Endothelial cell of umbilical vein (primary cell): ENCODE measurements around the gene CUX1. TPM values are rescaled to one million over a fixed set of nuclear protein-coding genes. Genes with fewer than 3 reads are reported as not detected.

ENCODE experiments used
- BruUV-seq: library from RNA; stranded (reverse); fragments of 400-500 nt; replicated peaks from 2 replicates; lab custom pipeline; 2021; lab: Mats Ljungman, UMichigan
- CTCF ChIA-PET: fragments of 300-600, 350-600 bp; sonication (Branson Sonifier 250); formaldehyde crosslinking; loops from one replicate; lab custom pipeline; 2021; ENCODE audit warnings: antibody characterized with exemption, inconsistent platforms; lab: Charles Lee
- POLR2A ChIA-PET: fragments of 300-600, 350-600 bp; sonication (Branson Sonifier 250); formaldehyde crosslinking; loops from one replicate; lab custom pipeline; 2021; ENCODE audit warnings: antibody characterized with exemption, inconsistent platforms; lab: Charles Lee
- DNase-seq: peaks from one replicate; pipeline ENCODE4 v3.0.0-alpha.2; 2011; ENCODE audit warnings: low read depth, low spot score
- FAIRE-seq: peaks from 2 replicates; lab custom pipeline; 2011; peaks lifted over from hg19 to GRCh38; lab: Jason Lieb, UNC
- H2AFZ ChIP-seq: 2 replicates; pipeline ENCODE4 v1.6.0; 2012; ENCODE audit warnings: low read depth, low read length, control low read depth, inconsistent platforms
- H3K27ac ChIP-seq: 2 replicates; pipeline ENCODE4 v1.5.1; 2011; ENCODE audit warnings: low read depth, mild to moderate bottlenecking, control low read depth, low read length, moderate library complexity; ENCODE audit not compliant: insufficient read depth
- H3K27me3 ChIP-seq, 2 experiments: 2 replicates each; pipeline versions ENCODE4 v1.6.0 to v1.6.1; 2011; ENCODE audit warnings: low read length in 2 of 2, mixed read lengths in 1 of 2; ENCODE audit not compliant: control insufficient read depth in 2 of 2, insufficient read depth in 2 of 2
- H3K36me3 ChIP-seq, 2 experiments: 2 replicates in 1 of 2; 3 replicates in 1 of 2; pipeline ENCODE4 v1.5.1; 2011; ENCODE audit warnings: low read length in 2 of 2, mild to moderate bottlenecking in 1 of 2, moderate library complexity in 1 of 2; ENCODE audit not compliant: control insufficient read depth in 2 of 2, insufficient read depth in 2 of 2; ENCODE audit errors: extremely low read depth in 1 of 2
- H3K4me1 ChIP-seq: 3 replicates; pipeline ENCODE4 v1.5.1; 2011; ENCODE audit warnings: mild to moderate bottlenecking, low read length; ENCODE audit not compliant: control insufficient read depth, insufficient read depth; ENCODE audit errors: extremely low read depth
- H3K4me2 ChIP-seq: 2 replicates; pipeline ENCODE4 v1.6.1; 2011; ENCODE audit warnings: low read length, control low read depth, mixed read lengths; ENCODE audit not compliant: insufficient read depth
- H3K4me3 ChIP-seq, 3 experiments: fragments of 200-600 bp in 1 of 3; sonication (generic), shearing (Covaris generic) in 1 of 3; replicated peaks in 1 of 3; 2 replicates each; pipeline ENCODE4 v1.5.1; 2011 to 2016; ENCODE audit warnings: control low read depth in 3 of 3, low read length in 3 of 3, mild to moderate bottlenecking in 2 of 3, inconsistent platforms in 1 of 3, low read depth in 1 of 3, moderate library complexity in 1 of 3; ENCODE audit not compliant: insufficient read depth in 1 of 3
- H3K79me2 ChIP-seq: 2 replicates; pipeline ENCODE4 v1.6.0; 2012; ENCODE audit warnings: low read length, inconsistent platforms; ENCODE audit not compliant: control insufficient read depth, insufficient read depth
- H3K9ac ChIP-seq: replicated peaks from 2 replicates; pipeline ENCODE3; 2011; ENCODE audit warnings: low read length, control low read depth; ENCODE audit not compliant: insufficient read depth; ENCODE audit errors: extremely low read depth
- H3K9me1 ChIP-seq: replicated peaks from 3 replicates; pipeline ENCODE4 v1.6.0; 2011; ENCODE audit warnings: mild to moderate bottlenecking, low read length; ENCODE audit not compliant: control insufficient read depth, insufficient read depth; ENCODE audit errors: extremely low read depth
- H3K9me3 ChIP-seq: replicated peaks from 2 replicates; pipeline ENCODE4 v1.5.1; 2012; ENCODE audit warnings: low read length, inconsistent platforms; ENCODE audit not compliant: control insufficient read depth, insufficient read depth
- H4K20me1 ChIP-seq: replicated peaks from 2 replicates; pipeline ENCODE3; 2011; ENCODE audit warnings: mild to moderate bottlenecking, low read length; ENCODE audit not compliant: control insufficient read depth, insufficient read depth; ENCODE audit errors: extremely low read depth
- EZH2 ChIP-seq: IDR thresholded peaks from 2 replicates; pipeline ENCODE4 v1.6.1; 2012; ENCODE audit warnings: borderline replicate concordance, low read depth, mild to moderate bottlenecking, moderate library complexity, low read length, inconsistent platforms; ENCODE audit not compliant: severe bottlenecking
- FOS ChIP-seq: IDR thresholded peaks from 2 replicates; pipeline ENCODE4 v1.6.1; 2011; ENCODE audit warnings: mild to moderate bottlenecking, low read length, moderate library complexity, borderline replicate concordance; ENCODE audit not compliant: insufficient read depth
- GATA2 ChIP-seq: IDR thresholded peaks from 2 replicates; pipeline ENCODE4 v1.7.0; 2011; ENCODE audit warnings: low read depth, mild to moderate bottlenecking, moderate library complexity, mixed read lengths, low read length; ENCODE audit not compliant: insufficient read length, insufficient read depth
- JUN ChIP-seq: IDR thresholded peaks from 2 replicates; pipeline ENCODE4 v1.6.1; 2011; ENCODE audit warnings: borderline replicate concordance, low read depth; ENCODE audit not compliant: insufficient read length, insufficient read depth
- MYC ChIP-seq: IDR thresholded peaks from one replicate; pipeline ENCODE4 v1.6.1; 2011; ENCODE audit warnings: mild to moderate bottlenecking, low read depth, low read length
- POLR2A ChIP-seq: IDR thresholded peaks from 2 replicates; pipeline ENCODE4 v1.6.1; 2012; ENCODE audit warnings: low read depth, mild to moderate bottlenecking, control low read depth, low read length
- POLR2AphosphoS5 ChIP-seq: IDR thresholded peaks from 2 replicates; pipeline ENCODE4 v1.6.1; 2012; ENCODE audit warnings: low read depth, mild to moderate bottlenecking, control low read depth, low read length, moderate library complexity; ENCODE audit not compliant: insufficient read depth
- dilution Hi-C: fragments of 300-500 bp; cut with MboI; formaldehyde crosslinking; loops from one replicate; pipeline ENCODE4 v1.15.0; 2019; ENCODE audit warnings: low sequenced_read_pairs; ENCODE audit not compliant: extremely low pct_ligation_motif_present
- intact Hi-C: fragments of 100-400 bp; cut with micrococcal nuclease; formaldehyde crosslinking; loops from one replicate; pipeline ENCODE4 v1.10.0; 2022
- polyA plus RNA-seq, 4 experiments: library from polyadenylated mRNA; depleted of rRNA in 3 of 4; stranded (reverse) in 3 of 4; unstranded in 1 of 4; fragments of >200 nt; gene quantifications; 2 replicates each; pipeline versions ENCODE4 v1.2.1 to v1.2.3, GENCODE V29; 2011 to 2012; ENCODE audit warnings: missing spikeins in 1 of 4
- total RNA-seq: library from RNA; stranded (reverse); gene quantifications from 2 replicates; pipeline ENCODE4 v1.2.3, GENCODE V29; 2021
- TF ChIP-seq, protein P1 (sequence below), 2 donors: IDR thresholded peaks; 1 replicate in 1 of 2; 2 replicates in 1 of 2; pipeline ENCODE4 v1.5.1; 2011; ENCODE audit warnings: low read length in 2 of 2, mild to moderate bottlenecking in 2 of 2, moderate library complexity in 2 of 2, control low read depth in 1 of 2, inconsistent platforms in 1 of 2, low read depth in 1 of 2; ENCODE audit not compliant: insufficient read depth in 1 of 2; ENCODE audit errors: extremely low read depth in 1 of 2
- TF ChIP-seq, protein P2 (sequence below): IDR thresholded peaks from 2 replicates; pipeline ENCODE4 v1.6.1; 2011; ENCODE audit not compliant: insufficient read depth, insufficient read length

CUX1 gene
- total and polyA plus RNA-seq, 2 donors (not counting 3 experiments of a cell fraction or from before 2014, with no cell fraction given): 13.8 to 49.8 TPM

DNA sequence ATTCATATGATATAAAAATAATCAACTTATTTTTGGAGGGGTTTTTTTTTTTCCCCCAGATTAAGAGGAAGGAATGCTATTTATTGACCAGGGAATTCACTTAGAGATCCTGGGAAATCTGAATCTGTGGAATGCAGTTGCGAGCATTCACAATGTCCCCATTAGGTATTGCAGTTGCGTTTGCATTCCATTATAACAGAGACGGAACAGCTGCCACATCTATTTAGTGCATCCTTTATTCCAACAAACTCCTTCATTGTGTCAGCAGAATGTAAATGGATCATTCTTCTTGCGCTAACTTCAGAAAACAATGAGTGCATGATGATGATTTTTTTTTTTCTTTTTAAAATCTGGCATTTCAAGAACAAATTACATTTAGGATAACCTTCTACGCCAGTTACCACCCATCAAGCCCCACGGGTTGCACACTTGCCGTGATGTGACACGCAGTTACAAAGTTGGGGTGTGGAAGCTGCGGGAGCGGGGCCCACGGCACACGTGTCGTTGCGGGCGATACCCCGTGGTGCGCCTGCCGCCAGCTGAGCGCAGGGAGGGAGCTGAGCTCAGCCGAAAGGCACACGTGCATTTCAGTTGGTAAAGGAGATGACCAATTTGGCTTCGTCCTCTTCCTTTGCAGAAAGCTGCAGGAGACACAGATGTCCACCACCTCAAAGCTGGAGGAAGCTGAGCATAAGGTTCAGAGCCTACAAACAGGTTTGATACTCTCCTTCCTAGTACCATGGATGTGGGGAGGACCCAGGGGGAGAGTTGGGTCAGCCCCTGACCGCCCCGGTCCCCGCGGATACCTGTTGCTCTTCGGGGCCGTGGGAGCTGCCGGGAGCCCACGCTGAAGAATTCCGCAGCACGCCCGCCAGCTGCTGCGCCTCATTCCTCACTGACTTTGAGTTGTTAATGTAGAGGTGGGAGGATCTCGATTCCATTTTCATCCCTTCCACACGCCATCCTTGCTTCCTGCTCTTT is 293.9 kb downstream of the CUX1 start:
- Histone ChIP-seq H3K9me1 (no peaks in the 10 kb centered on the region), H3K27ac (no peak overlapping the region), H3K4me3 (no peak overlapping the region), H2AFZ (no peak overlapping the region), H4K20me1 (no peaks in the 10 kb centered on the region), H3K27me3 (no peaks in the 10 kb centered on the region), H3K9me3 (no peaks in the 10 kb centered on the region), H3K9ac (no peak overlapping the region), H3K4me2 (no peak overlapping the region), H3K4me1 (no peaks in the 10 kb centered on the region), H3K79me2 (no peaks in the 10 kb centered on the region), H3K36me3 (peaks cover 0 to 10% of the 10 kb centered on the region in 2 experiments)
- BruUV-seq: no TSS peak
- intact Hi-C loops: no loop called here
- no peak for FAIRE-seq
- no peak for DNase-seq
- POLR2A ChIA-PET: no interaction called here
- dilution Hi-C loops: no loop called here
- CTCF ChIA-PET: no interaction called here
- TF ChIP-seq GATA2 (no peak), EZH2 (no peak), FOS (no peak), POLR2A (no peak), POLR2AphosphoS5 (no peak), JUN (no peak), MYC (no peak)
- TF ChIP-seq, protein P1, sequence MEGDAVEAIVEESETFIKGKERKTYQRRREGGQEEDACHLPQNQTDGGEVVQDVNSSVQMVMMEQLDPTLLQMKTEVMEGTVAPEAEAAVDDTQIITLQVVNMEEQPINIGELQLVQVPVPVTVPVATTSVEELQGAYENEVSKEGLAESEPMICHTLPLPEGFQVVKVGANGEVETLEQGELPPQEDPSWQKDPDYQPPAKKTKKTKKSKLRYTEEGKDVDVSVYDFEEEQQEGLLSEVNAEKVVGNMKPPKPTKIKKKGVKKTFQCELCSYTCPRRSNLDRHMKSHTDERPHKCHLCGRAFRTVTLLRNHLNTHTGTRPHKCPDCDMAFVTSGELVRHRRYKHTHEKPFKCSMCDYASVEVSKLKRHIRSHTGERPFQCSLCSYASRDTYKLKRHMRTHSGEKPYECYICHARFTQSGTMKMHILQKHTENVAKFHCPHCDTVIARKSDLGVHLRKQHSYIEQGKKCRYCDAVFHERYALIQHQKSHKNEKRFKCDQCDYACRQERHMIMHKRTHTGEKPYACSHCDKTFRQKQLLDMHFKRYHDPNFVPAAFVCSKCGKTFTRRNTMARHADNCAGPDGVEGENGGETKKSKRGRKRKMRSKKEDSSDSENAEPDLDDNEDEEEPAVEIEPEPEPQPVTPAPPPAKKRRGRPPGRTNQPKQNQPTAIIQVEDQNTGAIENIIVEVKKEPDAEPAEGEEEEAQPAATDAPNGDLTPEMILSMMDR (IDR thresholded peaks at IDR 0.05; ENCODE audit: extremely low read depth in 1 of 2, insufficient read depth in 1 of 2, low read depth in 1 of 2, low read length in 2 of 2): no peak
- TF ChIP-seq, protein P2, sequence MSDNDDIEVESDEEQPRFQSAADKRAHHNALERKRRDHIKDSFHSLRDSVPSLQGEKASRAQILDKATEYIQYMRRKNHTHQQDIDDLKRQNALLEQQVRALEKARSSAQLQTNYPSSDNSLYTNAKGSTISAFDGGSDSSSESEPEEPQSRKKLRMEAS: no peak
